Bronchial epithelial cell (primary cell): ENCODE results near the gene SEMA4A. TPM values are rescaled to one million over a fixed set of nuclear protein-coding genes. Genes with fewer than 3 reads are reported as not detected.

ENCODE experiments used
- DNase-seq: peaks from one replicate; pipeline ENCODE4 v3.0.0-alpha.2; 2010; ENCODE audit warnings: low read depth
- FAIRE-seq: peaks from 2 replicates; lab custom pipeline; 2011; peaks lifted over from hg19 to GRCh38; lab: Jason Lieb, UNC
- H3K27me3 ChIP-seq: 2 replicates; pipeline ENCODE4 v1.5.1; 2011; ENCODE audit warnings: low read length; ENCODE audit not compliant: control insufficient read depth, insufficient read depth
- H3K36me3 ChIP-seq: 2 replicates; pipeline ENCODE4 v1.5.1; 2011; ENCODE audit warnings: low read length; ENCODE audit not compliant: control insufficient read depth, insufficient read depth
- H3K4me3 ChIP-seq: 2 replicates; pipeline ENCODE4 v1.5.1; 2011; ENCODE audit warnings: mild to moderate bottlenecking, low read depth, low read length, control low read depth
- total RNA-seq: library from RNA; depleted of rRNA; stranded (reverse); fragments of >200 nt; gene quantifications from 2 replicates; pipeline ENCODE4 v1.2.1, GENCODE V29; 2014
- TF ChIP-seq, protein P1 (sequence below): IDR thresholded peaks from 2 replicates; pipeline ENCODE4 v1.5.1; 2011; ENCODE audit warnings: mild to moderate bottlenecking, moderate library complexity, low read length, control low read depth, inconsistent platforms; ENCODE audit not compliant: insufficient read depth, severe bottlenecking

The SEMA4A gene
- total RNA-seq, 1 donor from 2014 or later, result 1.8 TPM

DNA sequence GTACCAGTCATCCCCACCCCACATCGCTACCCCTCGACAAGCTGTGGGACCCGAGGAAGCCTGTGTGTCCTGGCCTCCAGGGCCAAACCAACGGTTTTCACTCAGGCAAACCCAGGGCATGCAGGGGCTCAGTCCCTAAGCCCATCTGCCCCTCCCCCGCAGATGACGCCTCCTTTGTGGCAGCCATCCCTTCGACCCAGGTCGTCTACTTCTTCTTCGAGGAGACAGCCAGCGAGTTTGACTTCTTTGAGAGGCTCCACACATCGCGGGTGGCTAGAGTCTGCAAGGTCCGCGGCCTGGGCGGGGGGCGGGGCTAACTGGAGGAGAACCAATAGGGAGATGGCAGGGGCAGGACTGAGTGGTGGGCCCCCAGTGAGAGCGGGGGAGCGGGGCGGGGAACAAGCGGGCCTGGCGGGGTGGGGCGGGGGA, 7.4 kb downstream of the SEMA4A start:
- no peak for FAIRE-seq
- no peak for DNase-seq
- Histone ChIP-seq H3K4me3 (no peak overlapping the region), H3K36me3 (peaks cover 8% of the 10 kb centered on the region), H3K27me3 (no peaks in the 10 kb centered on the region)
- TF ChIP-seq, protein P1, sequence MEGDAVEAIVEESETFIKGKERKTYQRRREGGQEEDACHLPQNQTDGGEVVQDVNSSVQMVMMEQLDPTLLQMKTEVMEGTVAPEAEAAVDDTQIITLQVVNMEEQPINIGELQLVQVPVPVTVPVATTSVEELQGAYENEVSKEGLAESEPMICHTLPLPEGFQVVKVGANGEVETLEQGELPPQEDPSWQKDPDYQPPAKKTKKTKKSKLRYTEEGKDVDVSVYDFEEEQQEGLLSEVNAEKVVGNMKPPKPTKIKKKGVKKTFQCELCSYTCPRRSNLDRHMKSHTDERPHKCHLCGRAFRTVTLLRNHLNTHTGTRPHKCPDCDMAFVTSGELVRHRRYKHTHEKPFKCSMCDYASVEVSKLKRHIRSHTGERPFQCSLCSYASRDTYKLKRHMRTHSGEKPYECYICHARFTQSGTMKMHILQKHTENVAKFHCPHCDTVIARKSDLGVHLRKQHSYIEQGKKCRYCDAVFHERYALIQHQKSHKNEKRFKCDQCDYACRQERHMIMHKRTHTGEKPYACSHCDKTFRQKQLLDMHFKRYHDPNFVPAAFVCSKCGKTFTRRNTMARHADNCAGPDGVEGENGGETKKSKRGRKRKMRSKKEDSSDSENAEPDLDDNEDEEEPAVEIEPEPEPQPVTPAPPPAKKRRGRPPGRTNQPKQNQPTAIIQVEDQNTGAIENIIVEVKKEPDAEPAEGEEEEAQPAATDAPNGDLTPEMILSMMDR, result no peak

DNA sequence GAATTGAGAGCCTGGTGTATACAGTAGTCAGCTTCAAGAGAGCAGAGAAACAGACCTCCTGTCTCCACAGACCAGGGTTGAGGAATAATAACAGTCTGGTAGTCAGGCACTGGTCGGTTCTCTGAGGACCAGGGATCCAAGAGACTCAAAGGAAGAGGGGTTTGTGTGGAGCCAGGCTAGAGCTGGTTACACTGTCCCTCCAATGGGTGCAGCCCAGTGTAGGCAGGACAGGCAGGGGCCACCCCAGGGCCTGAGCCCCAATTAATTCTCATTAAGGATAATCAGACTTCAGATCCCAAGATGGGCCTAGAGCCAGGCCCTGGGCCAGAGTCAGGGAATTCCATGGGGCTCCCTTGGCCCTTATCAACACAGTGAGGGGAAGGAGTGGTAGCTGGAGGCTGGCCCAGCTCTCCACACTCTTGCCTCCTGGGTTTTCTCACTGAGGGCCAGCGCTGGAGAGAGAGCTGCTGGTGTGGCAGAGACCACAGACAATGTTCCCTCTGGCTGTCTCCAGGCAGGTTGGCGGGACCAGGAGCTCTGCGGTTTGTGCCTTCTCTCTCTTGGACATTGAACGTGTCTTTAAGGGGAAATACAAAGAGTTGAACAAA, 9.1 kb downstream of the SEMA4A start:
- DNase-seq (no peak), FAIRE-seq (no peak)
- Histone ChIP-seq H3K27me3 (no peaks in the 10 kb centered on the region), H3K36me3 (peaks cover 5% of the 10 kb centered on the region), H3K4me3 (no peak overlapping the region)
- TF ChIP-seq, protein P1, result no peak

DNA sequence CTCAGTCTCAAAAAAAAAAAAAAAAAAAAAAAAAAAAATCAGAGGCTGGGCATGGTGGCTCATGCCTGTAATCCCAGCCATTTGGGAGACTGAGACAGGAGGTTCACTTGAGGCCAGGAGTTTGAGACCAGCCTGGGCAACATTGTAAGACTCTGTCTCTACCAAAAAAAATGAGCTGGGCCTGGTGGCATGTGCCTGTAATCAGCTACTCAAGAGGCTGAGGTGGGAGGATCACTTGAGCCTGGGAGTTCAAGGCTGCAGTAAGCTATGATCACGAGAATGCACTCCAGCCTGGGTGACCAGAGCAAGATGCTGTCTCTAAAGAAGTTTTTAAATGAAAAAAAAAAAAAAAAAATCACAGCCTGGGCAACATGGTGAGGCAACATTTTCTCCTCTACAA, 10.3 kb downstream of the SEMA4A start:
- no peak for DNase-seq
- Histone ChIP-seq H3K36me3 (peaks cover 3% of the 10 kb centered on the region), H3K4me3 (no peak overlapping the region), H3K27me3 (no peaks in the 10 kb centered on the region)
- TF ChIP-seq, protein P1, result no peak
- FAIRE-seq, result no peak

DNA sequence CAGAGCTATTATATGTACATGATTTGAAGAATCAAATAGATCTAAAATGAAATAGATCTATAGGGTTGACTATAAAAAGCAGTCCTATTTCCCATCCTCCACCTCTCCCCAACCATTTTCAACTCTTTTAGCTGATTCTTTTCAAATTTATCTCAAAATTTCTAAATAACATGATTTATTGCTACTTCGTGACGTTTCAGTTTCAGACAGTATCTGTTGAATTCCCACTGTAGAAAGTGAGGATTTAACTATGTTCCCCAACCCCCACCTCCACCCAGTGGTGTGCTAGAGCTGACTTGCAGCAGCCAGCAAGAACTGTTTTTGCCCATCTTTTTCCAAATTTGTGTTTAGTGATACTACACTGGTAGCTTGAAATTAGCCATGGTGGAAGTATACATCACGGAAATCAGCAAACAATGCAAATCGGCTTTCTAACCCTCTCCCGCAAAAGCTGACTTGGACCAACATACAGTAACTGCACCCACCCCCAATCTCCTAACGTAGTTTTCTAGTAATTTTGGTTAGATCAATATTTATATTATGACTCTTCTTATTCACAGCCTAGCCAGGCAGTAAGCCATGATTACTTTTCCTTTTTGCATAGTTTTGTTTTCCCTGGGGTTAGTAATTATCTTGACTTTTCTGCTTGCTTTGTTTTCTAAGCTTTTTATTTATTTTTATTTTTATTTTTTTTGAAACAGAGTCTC, 10.9 kb downstream of the SEMA4A start:
- Histone ChIP-seq H3K27me3 (no peaks in the 10 kb centered on the region), H3K4me3 (no peak overlapping the region), H3K36me3 (peaks cover 6% of the 10 kb centered on the region)
- TF ChIP-seq, protein P1, result no peak
- no peak for FAIRE-seq
- DNase-seq, result no peak

DNA sequence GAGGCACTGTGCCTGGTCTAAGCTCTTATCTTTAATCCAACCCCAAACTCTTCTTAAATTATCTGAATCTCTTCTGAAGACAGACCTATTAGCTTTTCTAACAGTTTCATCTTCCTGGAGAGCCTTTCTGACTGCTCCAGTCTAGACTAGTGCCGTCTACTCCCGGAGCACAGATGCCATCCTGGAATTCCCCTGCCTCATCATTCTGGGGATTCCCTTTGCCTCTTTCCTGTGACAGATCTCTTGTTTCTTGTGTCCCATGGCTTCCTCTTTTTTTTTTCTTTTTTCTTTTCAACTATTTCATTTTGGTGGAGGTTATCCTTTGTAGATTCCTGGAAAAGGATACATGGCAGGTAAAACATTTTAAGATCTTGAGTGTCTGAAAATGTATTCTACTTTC, 11.7 kb downstream of the SEMA4A start:
- Histone ChIP-seq H3K4me3 (no peak overlapping the region), H3K36me3 (peaks cover 6% of the 10 kb centered on the region), H3K27me3 (no peaks in the 10 kb centered on the region)
- TF ChIP-seq, protein P1, result no peak
- no peak for DNase-seq
- no peak for FAIRE-seq
